Activated T-cell treated with anti-CD3 and anti-CD28 coated beads, Interleukin-2, amount 50 U/mL, for 24 hours (primary cell): ENCODE results near the gene NFIB.

Experiments
- DNase-seq: peaks from one replicate; pipeline ENCODE4 v3.0.0-alpha.2; 2020
- H3K27ac Mint-ChIP-seq: 2 replicates; pipeline ENCODE4 v1.8.0; 2020; ENCODE audit warnings: mild to moderate bottlenecking, mixed read lengths
- H3K27me3 Mint-ChIP-seq: 2 replicates; pipeline ENCODE4 v1.8.0; 2020; ENCODE audit warnings: mixed read lengths
- H3K36me3 Mint-ChIP-seq: 2 replicates; pipeline ENCODE4 v1.8.0; 2020; ENCODE audit warnings: low read depth, mixed read lengths
- H3K4me1 Mint-ChIP-seq: 2 replicates; pipeline ENCODE4 v1.8.0; 2020; ENCODE audit warnings: low read depth, mixed read lengths
- H3K4me3 Mint-ChIP-seq: 2 replicates; pipeline ENCODE4 v1.8.0; 2020; ENCODE audit warnings: mild to moderate bottlenecking, moderate library complexity, mixed read lengths
- H3K9me3 Mint-ChIP-seq: 2 replicates; pipeline ENCODE4 v1.8.0; 2020; ENCODE audit warnings: mixed read lengths

Gene NFIB

DNA sequence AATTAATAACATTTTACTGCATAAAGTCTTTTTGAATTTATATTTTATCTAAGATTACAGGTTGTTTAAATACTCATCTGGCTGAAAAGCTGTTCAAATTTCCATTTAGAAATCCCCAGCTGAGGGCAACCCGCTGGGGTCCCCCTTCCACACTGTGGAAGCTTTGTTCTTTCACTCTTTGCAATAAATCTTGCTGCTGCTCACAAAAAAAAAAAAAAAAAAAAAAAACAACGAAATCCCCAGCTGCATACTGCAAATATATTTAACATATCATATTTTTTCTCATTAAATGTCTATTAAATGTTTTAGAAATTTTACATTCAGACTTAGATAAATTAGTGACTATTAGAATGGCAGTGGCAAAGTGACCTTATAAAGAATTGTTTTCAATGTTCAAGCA is 172.2 kb downstream of the NFIB start:
- Mint-ChIP-seq H3K4me1 (no peaks in the 10 kb centered on the region), H3K9me3 (peaks cover 5% of the 10 kb centered on the region), H3K4me3 (no peak overlapping the region), H3K36me3 (no peaks in the 10 kb centered on the region), H3K27me3 (no peaks in the 10 kb centered on the region), H3K27ac (no peak overlapping the region)
- DNase-seq = no peak

DNA sequence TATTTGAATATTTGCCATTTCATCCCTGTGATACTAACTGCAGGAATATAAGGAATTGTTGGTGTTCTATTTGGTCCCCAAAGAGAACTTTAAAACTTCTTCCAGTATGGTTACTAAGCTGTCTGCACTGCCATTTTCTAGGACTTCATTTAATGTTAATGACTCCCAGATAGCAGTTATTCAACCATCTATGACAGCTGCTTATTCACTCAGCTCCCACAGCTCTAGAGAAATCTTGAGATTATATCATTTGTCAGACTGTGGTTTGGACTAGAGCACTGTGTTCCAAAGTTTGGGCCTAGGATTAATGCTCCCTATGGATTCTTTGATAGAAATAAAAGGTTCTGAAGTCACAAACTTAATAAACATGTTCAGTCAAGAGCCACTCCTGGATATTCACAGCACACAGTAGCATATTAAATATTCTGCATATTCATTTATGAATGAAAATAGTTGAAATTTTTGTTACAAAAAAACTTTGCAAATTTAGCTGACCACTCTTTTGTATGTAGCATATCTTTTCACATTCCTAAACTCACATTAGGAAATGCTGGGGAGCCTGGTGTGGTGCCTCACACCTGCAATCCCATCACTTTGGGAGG is 173.7 kb downstream of the NFIB start:
- peaks cover 5% of the 10 kb centered on the region for H3K9me3 Mint-ChIP-seq

DNA sequence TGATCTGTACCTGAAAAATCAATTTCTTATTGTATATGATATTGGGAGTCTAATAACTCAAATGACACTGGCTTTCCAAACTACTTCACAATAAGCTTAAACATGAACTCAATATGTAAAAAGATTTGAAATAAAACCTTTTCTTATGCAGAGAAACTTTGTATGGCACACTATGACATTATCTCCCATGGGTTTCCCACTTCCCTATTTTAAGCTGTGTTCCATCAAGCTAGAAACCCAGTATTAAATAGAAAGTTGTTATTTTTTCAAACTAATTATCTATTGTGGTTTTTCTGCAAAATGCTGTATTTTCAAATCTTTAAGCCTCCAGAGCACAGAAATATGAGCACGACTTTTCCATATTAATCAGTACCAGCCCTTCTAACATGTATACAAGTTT is 174.7 kb downstream of the NFIB start:
- Mint-ChIP-seq H3K36me3 (no peaks in the 10 kb centered on the region), H3K27me3 (no peaks in the 10 kb centered on the region), H3K9me3 (peaks cover 5% of the 10 kb centered on the region), H3K27ac (no peak overlapping the region), H3K4me3 (no peak overlapping the region), H3K4me1 (no peaks in the 10 kb centered on the region)
- DNase-seq = no peak

More for the DNA sequence above, 173.7 kb downstream of the NFIB start:
- no peak for DNase-seq
- Mint-ChIP-seq H3K4me3 (no peak overlapping the region), H3K4me1 (no peaks in the 10 kb centered on the region), H3K27ac (no peak overlapping the region), H3K36me3 (no peaks in the 10 kb centered on the region), H3K27me3 (no peaks in the 10 kb centered on the region)

DNA sequence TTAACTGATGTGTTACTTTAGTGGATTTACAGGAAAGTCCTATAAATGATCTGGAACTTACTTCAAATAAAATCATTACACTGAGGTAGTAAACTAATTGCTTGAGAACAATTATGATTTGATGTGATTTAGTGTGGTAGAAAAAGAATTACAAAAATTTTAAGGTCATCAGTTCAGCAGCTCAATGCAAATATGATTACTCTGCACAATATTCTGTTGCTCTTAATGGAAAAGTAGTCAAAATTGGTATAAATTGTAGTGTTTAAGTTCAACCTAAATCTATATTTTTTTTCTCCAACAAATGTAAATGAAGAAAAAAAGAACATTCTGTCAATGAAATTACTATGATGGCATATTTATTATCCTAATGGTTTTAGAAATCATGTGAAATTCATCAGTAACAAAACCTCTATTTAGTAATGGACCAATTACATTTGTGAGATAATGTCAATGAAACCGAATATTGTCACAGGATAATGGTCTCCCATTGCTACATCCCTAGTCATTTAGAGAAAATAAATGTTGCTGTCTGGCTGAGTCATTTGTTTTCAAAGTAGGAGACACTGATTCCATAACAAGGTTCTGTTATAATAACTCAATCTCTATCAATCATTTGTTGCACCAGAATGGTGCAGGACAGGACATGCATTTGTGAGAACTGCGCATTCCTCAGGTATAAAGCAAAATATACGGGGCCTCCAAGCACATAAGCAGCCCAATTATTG is 177.1 kb downstream of the NFIB start:
- Mint-ChIP-seq H3K27ac (no peak overlapping the region), H3K36me3 (no peaks in the 10 kb centered on the region), H3K4me1 (no peaks in the 10 kb centered on the region), H3K4me3 (no peak overlapping the region), H3K9me3 (no peaks in the 10 kb centered on the region), H3K27me3 (no peaks in the 10 kb centered on the region)
- no peak for DNase-seq

DNA sequence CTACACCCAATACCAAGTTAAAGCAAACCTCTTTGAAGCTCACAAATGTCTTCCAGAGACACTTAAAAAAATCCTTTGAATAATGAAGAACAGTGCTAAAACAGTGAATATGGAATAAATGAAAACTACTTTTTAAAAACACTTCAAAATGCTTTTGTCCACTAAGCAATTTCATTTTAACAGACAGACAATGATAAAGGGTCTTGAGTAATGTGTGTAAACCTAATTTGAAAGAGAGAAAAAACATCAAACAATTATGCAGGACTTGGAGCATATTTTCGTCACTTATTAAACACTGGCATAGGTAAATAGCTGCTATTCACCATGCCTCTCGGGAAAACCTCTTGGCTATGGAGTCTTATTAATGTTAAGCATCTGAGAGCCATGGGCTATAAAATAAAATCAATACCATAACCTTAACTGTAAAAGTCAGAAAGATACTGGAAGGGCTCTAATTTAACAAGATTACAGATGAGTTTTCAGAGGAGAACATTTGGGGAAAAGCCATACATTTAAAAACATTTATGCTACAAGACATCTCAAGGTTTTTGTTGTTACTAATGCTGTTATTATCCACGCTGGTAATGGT is 177.8 kb downstream of the NFIB start:
- Mint-ChIP-seq H3K36me3 (no peaks in the 10 kb centered on the region), H3K4me1 (no peaks in the 10 kb centered on the region), H3K27ac (no peak overlapping the region), H3K27me3 (no peaks in the 10 kb centered on the region), H3K9me3 (no peaks in the 10 kb centered on the region), H3K4me3 (no peak overlapping the region)
- DNase-seq = no peak

DNA sequence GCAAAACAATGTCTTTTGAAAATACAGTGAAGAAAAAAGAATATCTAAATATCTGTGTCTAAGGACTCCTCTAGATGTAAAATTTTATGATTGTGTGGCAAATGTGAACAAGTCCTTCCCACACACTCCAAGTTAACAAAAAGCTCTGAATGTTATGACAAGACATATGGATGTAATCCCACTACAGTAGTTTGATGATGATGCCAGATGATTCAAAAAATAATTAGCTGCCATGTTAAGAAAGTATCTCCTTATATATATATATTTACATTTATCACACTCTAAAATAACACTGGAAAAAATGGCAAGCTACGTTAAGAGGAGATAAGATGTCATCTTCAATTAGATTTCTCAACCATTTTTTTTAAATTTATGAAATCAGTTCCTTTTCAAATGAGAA is 178.5 kb downstream of the NFIB start:
- no peaks in the 10 kb centered on the region for H3K36me3 Mint-ChIP-seq
- H3K27me3 Mint-ChIP-seq = no peaks in the 10 kb centered on the region
- DNase-seq = no peak
- no peak overlapping the region for H3K27ac Mint-ChIP-seq
- no peak overlapping the region for H3K4me3 Mint-ChIP-seq
- no peaks in the 10 kb centered on the region for H3K9me3 Mint-ChIP-seq
- no peaks in the 10 kb centered on the region for H3K4me1 Mint-ChIP-seq

DNA sequence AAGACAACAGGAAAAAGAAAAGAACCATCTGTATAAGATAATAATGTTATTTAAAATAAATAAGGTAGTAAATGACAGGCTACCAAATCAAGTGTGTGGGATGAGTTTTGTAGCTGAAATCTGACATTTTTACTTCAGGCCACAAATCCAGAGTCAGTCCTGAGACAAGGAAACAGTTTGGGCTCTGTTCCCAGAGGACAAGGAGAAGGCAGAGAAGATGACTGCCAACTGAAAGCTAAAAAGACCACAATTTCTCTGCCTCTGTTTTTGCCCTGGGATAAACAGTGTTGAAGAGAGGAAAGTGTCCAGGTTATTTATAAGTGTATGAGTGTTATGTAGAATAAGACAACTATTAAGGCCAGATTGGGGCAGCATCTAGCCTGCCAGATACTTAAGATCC is 180.5 kb downstream of the NFIB start:
- H3K27ac Mint-ChIP-seq = no peak overlapping the region
- no peaks in the 10 kb centered on the region for H3K4me1 Mint-ChIP-seq
- H3K4me3 Mint-ChIP-seq = no peak overlapping the region
- DNase-seq = no peak
- no peaks in the 10 kb centered on the region for H3K9me3 Mint-ChIP-seq
- no peaks in the 10 kb centered on the region for H3K27me3 Mint-ChIP-seq
- no peaks in the 10 kb centered on the region for H3K36me3 Mint-ChIP-seq

DNA sequence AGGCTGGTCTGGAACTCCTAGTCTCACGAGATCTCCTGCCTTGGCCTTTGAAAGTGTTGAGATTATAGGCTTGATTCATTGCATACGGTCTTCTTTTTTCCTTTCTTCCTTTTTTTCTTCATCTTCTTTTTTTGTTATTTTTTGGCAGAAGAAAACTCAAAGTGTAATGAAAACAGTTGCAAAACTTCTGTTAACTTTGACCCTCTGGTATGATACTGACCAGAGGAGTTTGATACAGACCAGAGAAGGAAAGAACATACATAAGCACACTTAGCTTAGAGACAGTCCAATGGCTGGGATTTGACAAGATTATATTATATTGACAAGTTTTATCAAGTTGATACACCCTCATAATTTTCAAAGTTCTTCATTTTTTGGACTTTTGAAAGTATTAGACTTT is 181.2 kb downstream of the NFIB start:
- no peak overlapping the region for H3K4me3 Mint-ChIP-seq
- no peak for DNase-seq
- no peaks in the 10 kb centered on the region for H3K4me1 Mint-ChIP-seq
- H3K36me3 Mint-ChIP-seq = no peaks in the 10 kb centered on the region
- no peak overlapping the region for H3K27ac Mint-ChIP-seq
- no peaks in the 10 kb centered on the region for H3K27me3 Mint-ChIP-seq
- H3K9me3 Mint-ChIP-seq = no peaks in the 10 kb centered on the region

DNA sequence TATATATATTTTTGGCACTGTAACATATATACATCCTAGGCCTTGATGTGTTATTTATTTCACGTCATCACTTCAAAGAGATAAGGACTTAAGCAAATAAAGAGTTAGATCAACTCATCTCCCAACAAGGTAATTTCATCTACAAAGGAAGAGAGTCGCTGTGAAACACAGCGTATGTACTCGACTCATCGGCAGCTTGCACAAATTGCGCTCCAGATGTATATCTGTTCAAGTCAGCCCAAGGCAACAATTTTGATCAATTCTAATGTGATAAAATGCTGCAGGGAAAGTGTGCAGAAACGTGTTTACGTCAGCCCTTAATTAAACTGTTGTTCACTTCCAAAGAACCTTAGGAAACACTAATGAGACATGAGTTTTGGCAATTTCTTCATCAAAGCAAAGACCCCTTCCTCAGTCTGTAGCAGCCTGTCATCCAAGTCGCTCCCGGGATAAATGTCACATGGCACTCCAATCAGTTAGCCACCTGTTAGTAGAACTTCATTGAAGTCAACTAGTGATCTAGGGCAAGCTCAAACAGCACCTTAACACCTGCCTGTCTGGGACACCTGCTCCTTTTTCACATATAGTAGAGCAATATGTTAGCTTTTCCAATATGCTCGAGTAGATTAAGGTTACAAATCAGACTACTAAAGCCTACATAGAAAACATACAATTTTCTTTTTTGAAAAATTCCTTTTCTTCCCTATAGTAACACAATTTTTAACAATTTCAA is 182.4 kb downstream of the NFIB start:
- no peak for DNase-seq
- no peaks in the 10 kb centered on the region for H3K9me3 Mint-ChIP-seq
- no peaks in the 10 kb centered on the region for H3K36me3 Mint-ChIP-seq
- no peaks in the 10 kb centered on the region for H3K27me3 Mint-ChIP-seq
- no peak overlapping the region for H3K27ac Mint-ChIP-seq
- no peak overlapping the region for H3K4me3 Mint-ChIP-seq
- H3K4me1 Mint-ChIP-seq = no peaks in the 10 kb centered on the region

DNA sequence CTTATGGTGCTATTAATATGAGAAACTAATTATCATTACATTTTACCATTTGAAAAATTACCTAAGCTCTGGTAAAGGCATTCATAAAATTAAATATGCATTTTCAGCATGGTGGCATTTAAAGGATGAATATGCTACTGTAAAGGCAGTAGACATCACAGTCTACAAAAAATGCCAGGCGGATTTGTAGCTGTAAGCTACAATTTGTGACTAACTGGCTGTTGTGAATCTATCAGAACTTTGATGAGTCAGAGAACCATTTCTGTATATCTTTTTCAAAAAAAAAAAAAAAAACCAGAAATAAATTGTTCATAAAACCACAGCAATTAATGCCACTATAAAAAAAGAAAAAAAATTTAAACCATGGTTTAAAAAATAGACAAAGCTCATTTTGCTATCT is 186.3 kb downstream of the NFIB start:
- no peaks in the 10 kb centered on the region for H3K27me3 Mint-ChIP-seq
- DNase-seq = no peak
- no peaks in the 10 kb centered on the region for H3K4me1 Mint-ChIP-seq
- no peaks in the 10 kb centered on the region for H3K9me3 Mint-ChIP-seq
- H3K27ac Mint-ChIP-seq = no peak overlapping the region
- H3K36me3 Mint-ChIP-seq = no peaks in the 10 kb centered on the region
- no peak overlapping the region for H3K4me3 Mint-ChIP-seq

DNA sequence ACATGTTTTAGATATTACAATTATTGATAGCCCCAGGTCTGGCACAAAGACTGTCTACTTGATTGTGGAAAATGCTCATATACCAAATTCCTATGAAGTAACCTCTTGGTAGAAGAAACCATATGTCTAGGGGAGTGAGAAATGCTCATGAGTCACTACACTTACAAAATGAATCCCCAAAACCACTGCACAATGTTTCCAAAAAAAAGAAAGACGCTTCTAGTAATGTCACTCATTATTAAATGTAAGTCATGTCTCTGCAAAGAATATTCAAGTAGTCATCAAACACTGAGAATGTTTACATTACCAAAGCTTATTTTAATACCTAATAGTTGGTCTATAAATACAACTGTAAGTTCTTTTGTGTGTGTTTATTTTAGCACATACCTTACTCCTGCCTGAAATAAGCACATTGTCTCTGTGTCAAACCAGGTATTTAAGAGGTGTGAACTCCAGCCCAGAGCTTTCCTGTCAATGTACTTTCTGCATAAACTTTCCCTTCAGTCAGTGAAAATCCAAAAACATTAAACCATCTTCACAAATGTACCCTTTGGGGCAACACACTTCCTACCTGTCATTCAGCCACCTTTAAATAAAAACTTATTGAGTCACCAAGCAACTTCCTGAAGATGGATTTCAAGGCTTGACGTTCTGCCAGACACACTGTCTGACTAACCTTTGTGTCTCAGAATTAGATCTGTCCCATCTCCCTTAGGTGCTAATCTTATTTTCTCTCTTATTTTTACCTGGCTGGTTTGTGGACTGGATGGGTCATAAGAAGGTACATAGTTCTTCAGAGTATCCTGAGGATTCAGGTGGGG is 194.0 kb downstream of the NFIB start:
- Mint-ChIP-seq H3K4me1 (peaks cover 2% of the 10 kb centered on the region), H3K9me3 (peaks cover 2% of the 10 kb centered on the region), H3K27ac (no peak overlapping the region), H3K36me3 (no peaks in the 10 kb centered on the region), H3K27me3 (no peaks in the 10 kb centered on the region), H3K4me3 (no peak overlapping the region)
- DNase-seq = no peak

DNA sequence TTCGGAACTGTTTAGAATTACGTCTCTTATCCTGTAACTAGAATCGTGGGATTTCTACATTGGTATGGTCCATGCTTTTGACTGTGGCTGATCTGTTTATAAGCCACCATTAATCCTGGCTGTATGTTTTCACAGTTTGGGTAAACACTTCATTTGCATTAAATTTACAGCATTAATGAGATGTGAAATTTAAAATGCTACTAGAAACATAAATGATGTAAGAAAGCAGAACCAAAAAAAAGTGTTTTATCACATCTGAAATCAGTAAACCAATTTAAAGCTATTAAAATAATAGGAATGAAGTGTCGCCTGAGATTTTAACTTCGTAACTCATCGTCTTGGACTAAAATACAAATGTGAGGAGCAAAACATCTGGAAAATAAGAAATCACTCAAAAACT is 201.7 kb downstream of the NFIB start:
- Mint-ChIP-seq H3K9me3 (no peaks in the 10 kb centered on the region), H3K27ac (no peak overlapping the region), H3K27me3 (no peaks in the 10 kb centered on the region), H3K36me3 (no peaks in the 10 kb centered on the region), H3K4me1 (no peaks in the 10 kb centered on the region), H3K4me3 (no peak overlapping the region)
- DNase-seq = no peak

DNA sequence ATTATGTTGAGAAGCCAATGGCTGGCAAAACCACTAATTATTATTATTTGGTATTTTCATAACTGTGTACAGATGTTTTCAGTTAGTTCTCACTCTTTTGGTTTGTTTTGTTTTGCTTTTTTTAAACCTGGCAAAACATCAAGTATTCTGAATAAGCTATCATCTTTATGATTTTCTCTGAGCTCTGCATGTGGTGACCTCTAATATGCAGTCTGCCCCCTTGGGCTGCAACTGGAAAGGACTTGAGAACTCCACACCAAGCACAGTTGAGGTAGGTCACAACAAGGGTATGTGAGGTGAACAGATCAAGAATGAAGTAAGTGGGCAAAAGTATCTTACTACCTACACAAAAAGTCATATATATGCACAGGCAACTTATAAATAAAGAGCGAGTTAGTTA is 202.2 kb downstream of the NFIB start:
- Mint-ChIP-seq H3K27ac (no peak overlapping the region), H3K36me3 (no peaks in the 10 kb centered on the region), H3K9me3 (no peaks in the 10 kb centered on the region), H3K4me1 (no peaks in the 10 kb centered on the region), H3K4me3 (no peak overlapping the region), H3K27me3 (no peaks in the 10 kb centered on the region)
- no peak for DNase-seq

DNA sequence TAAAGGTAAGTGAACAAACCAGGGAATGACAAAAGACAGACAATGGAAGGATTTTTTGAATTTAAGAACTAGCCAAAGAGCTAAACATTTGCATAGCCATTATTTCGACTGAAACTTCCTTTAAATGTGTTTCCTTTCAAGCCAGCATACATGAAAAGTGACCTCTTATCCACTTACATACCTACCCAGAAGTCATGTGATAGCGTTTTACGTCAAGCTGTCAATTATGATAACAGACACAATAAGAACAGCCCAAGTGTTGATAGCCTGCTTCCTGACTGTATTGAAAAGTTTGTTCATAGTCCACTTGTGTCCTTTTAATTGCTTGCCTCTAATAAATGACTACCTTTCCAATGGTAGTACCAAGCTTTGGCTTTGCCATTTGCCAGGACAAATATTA is 206.0 kb downstream of the NFIB start:
- no peak for DNase-seq
- H3K27ac Mint-ChIP-seq = no peak overlapping the region
- H3K9me3 Mint-ChIP-seq = no peaks in the 10 kb centered on the region
- H3K4me3 Mint-ChIP-seq = no peak overlapping the region
- H3K27me3 Mint-ChIP-seq = no peaks in the 10 kb centered on the region
- H3K36me3 Mint-ChIP-seq = no peaks in the 10 kb centered on the region
- H3K4me1 Mint-ChIP-seq = no peaks in the 10 kb centered on the region
